ENCODE results near the gene NEXMIF.
"Not testable (repeated sequence)": the region's sequence is repeated elsewhere in the genome, so short reads cannot be mapped to it uniquely, and the experiment has no call there.

NEXMIF gene

DNA sequence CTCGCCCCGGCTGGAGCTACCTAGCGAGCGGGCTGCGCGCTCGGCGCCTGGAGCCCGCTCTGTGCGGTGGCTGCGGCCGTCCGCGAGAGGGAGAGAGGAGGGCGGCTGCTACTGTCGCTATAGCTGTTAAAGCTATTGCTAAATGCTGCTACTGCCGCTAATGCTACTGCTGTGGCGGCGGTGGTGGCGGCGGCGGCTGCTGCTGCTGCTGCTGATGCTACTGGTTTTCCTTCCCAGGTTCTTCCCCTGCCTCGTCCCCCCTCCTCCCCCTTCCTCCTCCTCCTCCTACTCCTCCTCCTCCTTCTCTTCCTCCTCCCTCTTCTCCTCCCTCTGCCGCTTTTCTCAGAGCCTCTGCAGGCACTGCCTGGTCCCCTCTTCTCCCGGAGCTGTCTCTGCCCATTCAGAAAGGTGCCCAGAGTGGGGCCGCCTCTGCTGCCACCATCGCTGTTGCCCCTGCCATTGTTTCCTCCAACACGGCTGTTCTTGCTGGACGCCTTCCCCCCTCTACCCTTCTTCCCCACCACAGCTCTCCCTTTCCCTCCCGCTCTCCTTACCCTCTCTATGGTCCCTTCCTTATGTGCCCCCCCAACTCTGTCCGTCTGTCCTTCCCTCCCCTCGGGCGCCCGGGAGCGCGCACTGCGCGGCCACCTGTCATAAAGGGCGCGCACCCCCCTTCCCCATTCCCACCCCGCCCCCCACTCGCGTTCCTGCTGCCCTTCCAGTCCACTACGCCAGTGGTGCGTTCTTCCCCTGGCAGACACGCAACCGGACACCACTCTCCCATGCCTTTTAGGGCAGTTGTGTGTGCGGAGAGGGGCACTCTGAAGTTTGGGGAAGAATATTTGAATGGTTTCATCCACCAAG, at the start of gene NEXMIF:
Gene NEXMIF (minus strand): TSS at position 228 of the 864 bp plus-strand sequence.
- no peak for DNase-seq (ENCODE audit: low read depth in 1 of 2, low spot score in 1 of 2)

DNA sequence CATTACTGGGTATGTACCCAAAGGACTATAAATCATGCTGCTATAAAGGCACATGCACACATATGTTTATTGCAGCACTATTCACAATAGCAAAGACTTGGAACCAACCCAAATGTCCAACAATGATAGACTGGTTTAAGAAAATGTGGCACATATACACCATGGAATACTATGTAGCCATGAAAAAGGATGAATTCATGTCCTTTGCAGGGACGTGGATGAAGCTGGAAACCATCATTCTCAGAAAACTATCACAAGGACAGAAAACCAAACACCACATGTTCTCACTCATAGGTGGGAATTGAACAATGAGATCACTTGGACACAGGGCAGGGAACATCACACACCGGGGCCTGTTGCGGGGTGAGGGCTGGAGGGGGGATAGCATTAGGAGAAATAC, 36.7 kb upstream of the NEXMIF start:
- not testable (repeated sequence) for DNase-seq (ENCODE audit: low read depth in 1 of 2, low spot score in 1 of 2)

DNA sequence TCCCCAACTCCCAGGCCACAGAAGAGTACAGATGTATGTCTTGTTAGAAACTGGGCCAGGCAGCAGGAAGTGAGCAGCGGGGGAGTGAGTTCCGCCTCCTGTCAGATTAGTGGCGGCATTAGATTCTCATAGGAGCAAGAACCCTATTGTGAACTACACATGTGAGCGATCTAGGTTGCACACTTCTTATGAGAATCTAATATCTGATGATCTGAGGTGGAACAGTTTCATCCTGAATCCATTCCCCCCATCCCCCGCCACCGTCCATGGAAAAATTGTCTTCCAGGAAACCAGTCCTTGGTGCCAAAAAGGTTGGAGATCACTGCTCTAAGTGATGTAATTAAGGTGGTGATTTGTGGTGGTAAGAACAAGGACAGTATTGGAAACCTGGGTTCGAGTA, 24.5 kb upstream of the NEXMIF start:
- no peak for DNase-seq (ENCODE audit: low read depth in 1 of 2, low spot score in 1 of 2)

DNA sequence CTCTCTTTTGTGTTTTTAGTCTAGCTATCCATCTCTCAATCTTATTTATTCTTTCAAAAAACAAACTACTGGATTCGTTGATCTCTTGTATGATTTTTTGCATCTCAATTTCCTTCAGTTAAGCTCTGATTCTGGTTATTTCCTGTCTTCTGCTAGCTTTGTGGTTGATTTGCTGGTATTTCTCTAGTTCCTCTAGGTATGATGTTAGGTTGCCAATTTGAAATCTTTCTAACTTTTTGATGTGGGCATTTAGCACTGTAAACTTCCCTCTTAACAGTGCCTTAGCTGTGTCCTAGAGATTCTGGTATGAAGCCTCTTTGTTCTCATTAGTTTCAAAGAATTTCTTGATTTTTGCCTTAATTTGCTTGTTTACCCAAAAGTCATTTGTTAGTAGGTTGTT, 15.2 kb upstream of the NEXMIF start:
- no peak for DNase-seq (ENCODE audit: low read depth in 1 of 2, low spot score in 1 of 2)

DNA sequence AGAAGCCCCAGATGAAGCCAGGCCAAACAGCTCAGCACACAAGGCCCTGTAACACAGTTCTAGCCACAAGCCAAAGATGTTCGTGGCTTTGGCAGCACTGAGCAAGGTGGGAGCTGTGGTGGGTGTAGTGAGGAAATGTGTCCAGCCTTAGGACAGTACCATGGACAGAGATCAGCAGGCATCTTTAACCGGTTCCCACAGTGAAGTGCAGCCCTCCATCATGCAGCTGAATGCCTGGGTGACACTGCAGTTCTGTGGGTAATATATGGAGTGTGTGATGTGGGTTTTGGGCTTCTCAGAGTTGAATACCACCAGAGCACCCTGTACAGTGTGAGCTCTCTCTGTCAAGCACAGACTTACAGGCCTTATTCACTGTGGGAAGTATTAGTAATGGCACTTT, 6.0 kb upstream of the NEXMIF start:
- DNase-seq (ENCODE audit: low read depth in 1 of 2, low spot score in 1 of 2) = no peak

DNA sequence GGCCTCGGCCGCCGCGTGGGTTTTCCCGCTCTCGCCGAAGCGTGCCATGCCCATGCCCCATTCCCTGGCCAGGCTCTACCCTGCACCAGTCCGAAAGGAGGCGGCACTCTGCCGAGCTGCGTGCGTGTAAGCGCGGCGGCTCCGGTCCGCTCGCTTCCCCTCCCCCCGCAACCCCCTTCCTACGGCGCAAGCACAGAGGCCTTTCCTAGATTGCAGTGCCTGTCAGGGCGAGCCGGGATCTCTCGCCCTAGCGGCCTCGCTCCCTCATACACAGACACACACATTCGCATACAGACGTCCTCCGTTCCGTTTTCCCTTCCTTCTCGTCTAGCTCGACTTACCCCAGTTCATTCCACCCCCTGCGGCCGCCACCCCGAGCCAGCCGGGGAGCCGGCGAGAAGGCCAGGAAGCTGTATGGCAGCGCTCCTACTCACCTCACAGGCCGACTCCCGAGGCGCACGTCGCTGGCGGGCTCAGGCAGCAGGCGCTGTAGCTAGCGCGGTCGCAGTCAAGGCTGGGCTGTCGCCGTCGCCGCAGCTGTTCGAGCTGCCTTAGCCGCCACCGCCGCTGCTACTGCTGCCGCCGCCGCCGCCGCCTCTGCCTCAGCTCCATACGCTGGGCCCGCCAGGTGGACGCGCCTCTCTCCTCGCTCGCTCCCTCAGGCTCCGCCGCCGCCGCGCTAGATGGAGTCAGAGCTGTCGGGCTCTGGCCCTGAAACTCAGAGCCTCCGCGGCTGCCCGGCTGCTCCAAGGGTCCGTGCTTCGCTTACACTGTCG, 615 bp downstream of the NEXMIF start:
- no peak for DNase-seq (ENCODE audit: low read depth in 1 of 2, low spot score in 1 of 2)

DNA sequence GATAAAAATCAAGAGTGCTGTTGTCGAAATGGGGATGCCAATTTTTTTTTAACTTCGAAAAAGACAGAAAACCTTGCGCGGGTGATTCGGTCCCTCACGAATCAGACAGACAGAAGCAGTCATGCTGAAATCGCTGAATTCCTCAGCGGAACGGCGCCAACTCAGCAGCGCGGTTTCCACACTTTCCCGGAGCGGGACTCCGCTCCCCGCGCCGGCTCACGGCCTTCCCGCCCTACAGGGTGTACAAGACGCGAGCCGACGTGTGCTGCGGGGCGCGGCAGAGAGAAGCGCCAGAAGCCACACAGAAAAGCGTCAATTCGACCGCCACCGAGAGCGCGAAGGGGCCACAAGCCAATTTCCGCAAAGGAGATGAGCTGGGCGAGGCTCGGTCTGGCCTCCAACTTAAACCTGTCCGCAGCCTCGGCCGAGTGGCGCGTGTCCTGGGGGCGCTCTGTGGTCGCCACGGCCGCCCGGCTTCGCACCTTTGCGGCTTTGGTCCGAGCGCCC, 1.3 kb downstream of the NEXMIF start:
- no peak for DNase-seq (ENCODE audit: low read depth in 1 of 2, low spot score in 1 of 2)

DNA sequence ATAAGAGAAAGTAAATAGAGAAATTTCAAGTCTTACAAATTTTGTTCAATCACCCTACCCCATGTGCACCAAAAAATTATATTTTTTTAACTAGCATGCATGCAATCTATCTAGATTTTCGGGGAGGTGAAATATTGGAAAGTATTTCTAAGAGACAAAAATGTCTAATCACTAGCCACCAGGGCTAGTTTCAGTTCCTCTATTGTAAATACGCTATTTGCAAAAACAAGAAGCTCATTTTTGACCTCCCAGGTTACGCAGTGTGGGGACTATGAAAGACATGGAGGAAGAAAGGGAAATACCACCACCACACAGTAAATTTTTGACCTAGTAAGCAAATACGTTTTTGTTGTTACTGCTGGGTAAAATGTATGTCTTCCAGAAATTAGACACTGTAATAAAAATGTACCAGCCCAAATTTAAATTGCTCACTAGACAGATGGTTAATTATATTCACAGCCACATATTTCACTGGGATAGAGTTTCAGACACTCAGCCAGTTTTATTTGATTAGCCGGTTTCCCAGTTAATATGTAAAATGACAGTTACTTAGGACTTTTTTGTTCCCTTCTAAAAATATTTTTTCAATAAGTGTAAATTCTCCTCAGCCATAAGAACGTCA, 2.2 kb downstream of the NEXMIF start:
- no peak for DNase-seq (ENCODE audit: low read depth in 1 of 2, low spot score in 1 of 2)

DNA sequence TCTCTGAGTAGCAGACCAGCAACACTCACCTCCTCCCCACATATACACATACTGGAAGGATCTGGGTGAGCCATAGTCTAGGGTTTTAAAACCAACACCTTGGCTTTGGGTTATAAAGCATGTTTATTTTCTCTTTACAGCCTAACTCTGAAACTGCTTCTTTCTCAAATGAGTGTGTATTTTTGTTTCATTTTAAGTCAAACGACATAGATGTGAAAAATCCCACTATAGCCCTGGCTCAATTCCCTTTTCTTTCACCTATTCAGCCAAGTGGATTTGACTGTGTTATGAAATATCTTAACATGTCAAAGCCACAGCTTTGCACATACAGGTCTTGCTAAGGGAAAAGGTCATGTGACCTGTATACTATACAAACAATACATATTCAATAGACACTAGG, 13.8 kb downstream of the NEXMIF start:
- DNase-seq (ENCODE audit: low read depth in 1 of 2, low spot score in 1 of 2) = no peak

DNA sequence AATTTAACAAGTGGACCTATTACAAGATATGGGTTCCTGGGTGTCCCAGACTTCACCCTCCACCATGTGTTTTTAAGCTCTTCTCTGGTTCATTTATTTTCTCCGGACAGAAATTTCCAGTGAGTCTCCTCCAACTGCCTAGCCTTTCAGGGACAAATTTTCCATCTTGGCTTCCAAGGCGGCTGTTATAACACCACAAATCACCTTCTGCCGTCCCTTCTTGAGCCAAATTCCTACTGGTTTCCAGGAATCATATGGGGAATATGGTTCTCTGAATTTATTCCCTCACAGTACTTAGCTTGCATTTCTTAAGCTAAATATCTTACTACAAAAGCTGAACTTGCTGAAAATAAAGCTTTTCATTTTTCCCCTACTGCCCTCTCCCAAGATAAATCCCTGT, 18.8 kb downstream of the NEXMIF start:
- no peak for DNase-seq (ENCODE audit: low read depth in 1 of 2, low spot score in 1 of 2)

DNA sequence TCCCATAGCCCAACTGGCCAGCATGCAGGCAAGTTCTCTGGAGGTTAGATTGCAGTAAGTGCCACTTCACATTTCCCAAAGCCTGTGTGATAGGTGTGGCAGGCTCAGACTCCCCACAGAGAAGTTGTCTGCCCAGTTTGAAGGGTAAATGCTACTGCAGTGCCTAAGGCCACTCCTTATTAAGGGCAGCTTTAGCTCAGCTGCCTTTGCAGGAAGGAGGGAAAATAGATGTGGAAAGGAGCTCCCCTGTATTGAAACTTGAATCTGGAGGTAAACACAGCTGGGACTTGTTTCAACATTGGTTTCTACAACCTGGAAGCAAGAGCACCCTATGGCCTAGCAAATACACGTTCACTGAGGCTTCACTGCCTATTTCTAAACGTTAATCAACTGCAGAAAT, 22.4 kb downstream of the NEXMIF start:
- no peak for DNase-seq (ENCODE audit: low read depth in 1 of 2, low spot score in 1 of 2)

DNA sequence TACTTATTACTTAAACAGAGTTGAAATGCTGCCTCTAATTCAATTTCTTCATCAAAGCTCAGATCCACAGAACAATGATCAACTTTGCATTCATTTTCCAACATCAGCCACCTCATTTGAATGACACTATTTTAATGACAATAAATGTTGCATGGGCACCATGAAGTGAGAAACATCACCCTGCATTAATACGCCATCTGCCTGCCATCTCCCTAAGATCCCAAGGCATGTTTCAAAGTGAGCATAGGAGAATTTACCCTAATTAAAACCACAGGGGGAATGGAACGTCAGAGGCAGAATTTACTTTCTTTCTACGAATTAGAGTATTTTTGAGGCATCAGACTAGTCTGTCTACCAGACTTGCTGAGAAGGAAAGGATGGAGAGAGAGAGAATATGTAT, 32.7 kb downstream of the NEXMIF start:
- DNase-seq (ENCODE audit: low read depth in 1 of 2, low spot score in 1 of 2) = no peak

DNA sequence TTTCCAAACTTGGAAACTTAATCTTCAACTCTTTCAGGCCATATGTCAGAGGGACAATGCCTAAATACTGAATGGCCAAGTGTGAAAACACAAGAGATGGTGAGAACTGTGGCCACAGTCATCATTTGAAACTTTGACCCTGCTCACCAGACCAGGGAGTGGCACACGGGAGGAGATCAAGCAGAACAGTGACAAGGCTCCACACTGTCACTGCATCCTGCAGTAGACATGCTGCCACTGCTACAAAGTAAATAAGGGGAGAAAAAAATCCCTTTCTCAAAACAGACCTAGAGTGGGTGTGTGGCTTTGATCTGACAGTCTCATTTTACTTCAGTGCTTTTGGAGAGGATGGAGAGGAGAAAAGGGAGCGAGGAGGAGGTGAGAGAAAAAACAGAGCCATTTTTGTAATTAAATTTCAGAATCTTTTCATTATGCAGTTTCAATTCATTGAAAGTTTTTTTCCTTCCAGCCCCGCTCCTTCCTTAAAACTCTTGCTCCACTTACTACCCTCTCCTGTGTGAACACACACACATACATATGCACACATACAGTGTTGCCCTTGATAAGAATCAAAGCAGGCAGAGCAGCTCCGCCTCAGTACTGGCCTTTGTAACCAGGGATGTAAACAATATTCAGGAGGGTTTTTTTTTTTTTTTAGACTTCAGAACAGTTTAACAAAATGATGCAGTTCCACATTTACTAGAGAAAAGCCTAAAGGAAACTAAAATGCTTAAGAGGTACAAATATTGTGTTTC, 34.4 kb downstream of the NEXMIF start:
- no peak for DNase-seq (ENCODE audit: low read depth in 1 of 2, low spot score in 1 of 2)

DNA sequence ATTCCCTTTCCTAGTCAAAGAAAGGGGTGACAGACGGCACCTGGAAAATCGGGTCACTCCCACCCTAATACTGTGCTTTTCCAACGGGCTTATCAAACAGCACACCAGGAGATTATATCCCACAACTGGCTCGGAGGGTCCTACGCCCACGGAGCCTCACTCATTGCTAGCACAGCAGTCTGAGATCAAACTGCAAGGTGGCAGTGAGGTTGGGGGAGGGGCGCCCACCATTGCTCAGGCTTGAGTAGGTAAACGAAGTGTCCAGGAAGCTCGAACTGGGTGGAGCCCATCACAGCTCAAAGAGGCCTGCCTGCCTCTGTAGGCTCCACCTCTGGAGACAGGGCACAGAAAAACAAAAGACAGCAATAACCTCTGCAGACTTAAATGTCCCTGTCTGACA, 42.9 kb downstream of the NEXMIF start:
- DNase-seq (ENCODE audit: low read depth in 1 of 2, low spot score in 1 of 2) = not testable (repeated sequence)

DNA sequence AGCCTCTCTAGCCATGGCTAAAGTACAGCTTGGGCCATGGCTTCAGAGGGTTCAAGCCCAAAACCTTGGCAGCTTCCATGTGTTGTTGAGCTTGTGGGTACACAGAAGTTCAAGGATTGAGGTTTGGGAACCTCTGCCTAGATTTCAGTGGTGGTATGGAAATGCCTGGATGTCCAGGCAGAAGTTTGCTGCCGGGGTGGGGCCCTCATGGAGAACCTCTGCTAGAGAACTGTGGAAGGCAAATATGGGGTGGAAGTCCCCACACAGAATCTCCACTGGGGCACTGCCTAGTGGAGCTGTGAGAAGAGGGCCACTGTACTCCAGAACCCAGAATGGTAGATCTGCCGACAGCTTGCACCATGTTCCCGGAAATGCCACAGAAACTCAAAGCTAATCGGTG, 59.5 kb downstream of the NEXMIF start:
- DNase-seq (ENCODE audit: low read depth in 1 of 2, low spot score in 1 of 2) = no peak

DNA sequence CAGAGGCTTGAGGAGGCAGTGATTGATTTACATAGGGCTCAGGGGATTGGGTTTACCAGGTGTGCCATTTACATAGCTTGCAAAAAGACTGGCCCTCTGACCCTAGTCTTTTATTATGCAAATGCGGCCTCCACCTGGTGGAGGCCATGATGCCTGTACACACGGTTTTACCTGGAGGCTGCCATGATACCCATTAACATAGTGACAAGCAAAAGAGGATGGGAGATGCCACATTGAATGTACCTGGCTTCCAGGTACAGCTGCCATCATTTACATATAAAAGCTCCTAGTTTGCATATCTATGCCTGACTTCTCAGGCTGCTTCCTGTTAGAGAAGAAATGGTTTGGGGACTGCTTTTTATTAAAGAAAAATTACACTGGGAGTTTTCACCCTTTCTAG, 72.0 kb downstream of the NEXMIF start:
- DNase-seq (ENCODE audit: low read depth in 1 of 2, low spot score in 1 of 2) = no peak

DNA sequence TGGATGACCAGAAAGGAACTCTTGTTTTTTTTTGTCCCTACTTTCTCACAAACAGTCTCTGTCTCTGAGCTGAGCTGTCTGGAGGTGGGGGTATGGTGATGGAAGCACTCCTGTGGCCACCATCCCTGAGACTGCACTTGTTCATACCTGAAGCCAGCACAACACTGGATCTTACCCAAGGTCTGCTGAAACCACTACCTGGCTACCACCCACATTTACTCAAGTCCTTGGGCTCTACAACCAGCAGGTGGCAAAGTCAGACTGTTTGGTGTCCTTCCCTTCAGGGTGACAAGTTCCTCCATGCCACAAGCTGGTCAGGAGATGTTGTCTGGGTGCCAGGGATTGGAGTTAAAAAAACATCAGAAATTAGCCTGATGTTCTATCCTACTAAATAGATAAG, 89.7 kb downstream of the NEXMIF start:
- no peak for DNase-seq (ENCODE audit: low read depth in 1 of 2, low spot score in 1 of 2)

DNA sequence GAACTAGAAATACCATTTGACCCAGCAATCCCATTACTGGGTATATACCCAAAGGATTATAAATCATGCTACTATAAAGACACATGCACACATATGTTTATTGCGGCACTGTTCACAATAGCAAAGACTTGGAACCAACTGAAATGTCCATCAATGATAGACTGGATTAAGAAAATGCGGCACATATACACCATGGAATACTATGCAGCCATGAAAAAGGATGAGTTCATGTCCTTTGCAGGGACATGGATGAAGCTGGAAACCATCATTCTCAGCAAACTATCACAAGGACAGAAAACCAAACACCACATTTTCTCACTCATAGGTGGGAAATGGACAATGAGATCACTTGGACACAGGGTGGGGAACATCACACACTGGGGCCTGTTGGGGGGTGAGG, 105.5 kb downstream of the NEXMIF start:
- not testable (repeated sequence) for DNase-seq (ENCODE audit: low read depth in 1 of 2, low spot score in 1 of 2)

DNA sequence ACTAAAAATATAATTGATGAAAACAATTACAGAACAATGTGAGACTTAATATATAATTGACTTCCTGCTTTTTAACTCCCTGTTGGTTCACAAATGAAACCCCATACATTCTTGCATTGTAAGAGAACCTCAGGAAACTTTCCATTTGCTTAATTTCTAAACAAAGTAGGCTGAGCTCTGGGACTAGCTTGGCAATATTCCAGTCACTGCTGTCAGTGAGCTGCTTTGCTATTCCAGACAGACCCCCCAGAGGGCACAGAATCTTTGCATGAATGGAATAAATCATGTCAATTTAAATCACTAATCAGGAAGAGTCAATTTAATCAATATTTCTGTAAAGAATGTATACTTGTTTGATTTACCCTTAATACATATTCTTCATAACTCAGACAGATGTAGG, 110.6 kb downstream of the NEXMIF start:
- DNase-seq (ENCODE audit: low read depth in 1 of 2, low spot score in 1 of 2) = no peak

DNA sequence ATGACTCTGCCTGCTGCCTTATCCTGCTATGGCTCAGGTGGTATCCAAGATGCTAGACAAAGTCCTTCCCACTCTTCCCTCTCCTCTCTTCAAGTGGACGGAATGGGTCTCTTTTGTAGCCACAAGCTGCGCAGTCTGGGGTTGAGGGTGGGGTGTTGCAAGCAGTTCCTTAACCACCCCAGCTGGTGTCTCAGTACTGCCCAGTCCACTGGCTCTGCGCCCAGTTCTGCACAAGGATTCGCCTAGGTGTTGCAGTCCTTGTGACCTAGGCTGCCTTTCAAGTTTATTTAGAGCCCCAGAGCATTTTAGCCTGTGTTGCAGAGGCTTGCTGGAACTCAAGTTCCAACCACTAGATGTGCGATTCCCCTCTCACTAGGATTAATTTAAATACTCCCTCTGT, 120.7 kb downstream of the NEXMIF start:
- DNase-seq (ENCODE audit: low read depth in 1 of 2, low spot score in 1 of 2) = no peak

DNA sequence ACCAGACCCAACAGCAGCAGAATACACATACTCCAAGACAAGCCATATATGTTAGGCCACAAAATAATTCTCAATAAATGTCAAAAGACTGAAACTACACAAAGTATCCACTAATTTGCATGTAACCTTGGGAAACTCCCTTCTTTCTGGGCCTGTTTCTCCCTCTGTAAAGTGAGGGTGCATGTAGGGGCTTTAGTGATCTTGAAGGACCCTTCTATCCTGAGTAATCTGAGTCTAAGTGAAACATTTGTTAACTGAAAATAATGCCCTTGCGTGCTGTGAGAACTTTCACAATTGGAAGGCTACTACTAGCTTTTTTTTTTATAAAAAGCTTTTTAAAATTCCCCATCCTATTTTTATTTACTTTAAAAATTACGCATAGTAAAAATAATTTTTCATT, 125.2 kb downstream of the NEXMIF start:
- no peak for DNase-seq (ENCODE audit: low read depth in 1 of 2, low spot score in 1 of 2)

Data from stimulated activated CD4-positive, alpha-beta T cell treated with anti-CD3 and anti-CD28 coated beads, Interleukin-15, amount 100 ng/mL, for 1 hour (primary cell).